Measurements from ENCODE around the gene ELF1. TPM values are rescaled to one million over a fixed set of nuclear protein-coding genes. Genes with fewer than 3 reads are reported as not detected.

ELF1 gene
- total RNA-seq, 3 donors from 2014 or later: 101 to 138 (median 104) TPM

GRCh38 chr13:41001695-41002094, 17.4 kb downstream of the ELF1 start:
- H3K4me3 ChIP-seq: no peak overlapping the region
- no peaks in the 10 kb centered on the region for H3K9me3 ChIP-seq
- H3K36me3 ChIP-seq: no peaks in the 10 kb centered on the region
- H3K27ac ChIP-seq: no peak overlapping the region
- no peaks in the 10 kb centered on the region for H3K4me1 ChIP-seq
- DNase-seq (ENCODE audit: low spot score in 2 of 2): no peak
- TF ChIP-seq POLR2A (IDR thresholded peaks at IDR 0.05): no peak
- TF ChIP-seq CTCF (IDR thresholded peaks at IDR 0.05): no peak
- no peaks in the 10 kb centered on the region for H3K27me3 ChIP-seq
- intact Hi-C loops (cut with DNase I; ENCODE audit: low total_unique reads): no loop called here

GRCh38 chr13:40999416-40999815, 19.7 kb downstream of the ELF1 start:
- no peak overlapping the region for H3K4me3 ChIP-seq
- TF ChIP-seq CTCF (IDR thresholded peaks at IDR 0.05): no peak
- TF ChIP-seq POLR2AphosphoS5 (IDR thresholded peaks at IDR 0.05): no peak
- no peak for TF ChIP-seq POLR2A (IDR thresholded peaks at IDR 0.05)
- no peaks in the 10 kb centered on the region for H3K36me3 ChIP-seq
- no peak overlapping the region for H3K27ac ChIP-seq
- no peaks in the 10 kb centered on the region for H3K4me1 ChIP-seq
- no peaks in the 10 kb centered on the region for H3K27me3 ChIP-seq
- no peaks in the 10 kb centered on the region for H3K9me3 ChIP-seq
- intact Hi-C loops (cut with DNase I; ENCODE audit: low total_unique reads): no loop called here
- DNase-seq (ENCODE audit: low spot score in 2 of 2): no peak

- intact Hi-C loops (cut with DNase I; ENCODE audit: low total_unique reads): no loop called here
- Histone ChIP-seq H3K27me3 (no peaks in the 10 kb centered on the region), H3K4me1 (peaks cover 0 to 8% of the 10 kb centered on the region in 2 donors), H3K36me3 (no peaks in the 10 kb centered on the region), H3K27ac (no peak overlapping the region), H3K4me3 (no peak overlapping the region), H3K9me3 (no peaks in the 10 kb centered on the region)
- TF ChIP-seq POLR2AphosphoS5 (IDR thresholded peaks at IDR 0.05) (no peak), CTCF (IDR thresholded peaks at IDR 0.05) (no peak), POLR2A (IDR thresholded peaks at IDR 0.05) (no peak)
- no peak for DNase-seq (ENCODE audit: low spot score in 2 of 2)
These were observed 22.6 kb downstream of the ELF1 start for GRCh38 chr13:40996426-40997092.

- Histone ChIP-seq H3K27me3 (no peaks in the 10 kb centered on the region), H3K36me3 (no peaks in the 10 kb centered on the region), H3K4me1 (peaks cover 0 to 8% of the 10 kb centered on the region in 2 donors), H3K4me3 (no peak overlapping the region), H3K27ac (no peak overlapping the region), H3K9me3 (no peaks in the 10 kb centered on the region)
- intact Hi-C loops (cut with DNase I; ENCODE audit: low total_unique reads): no loop called here
- TF ChIP-seq POLR2A (IDR thresholded peaks at IDR 0.05) (no peak), POLR2AphosphoS5 (IDR thresholded peaks at IDR 0.05) (no peak), CTCF (IDR thresholded peaks at IDR 0.05) (no peak)
- DNase-seq (ENCODE audit: low spot score in 2 of 2): no peak
These were observed 23.1 kb downstream of the ELF1 start for GRCh38 chr13:40995997-40996396.

- H3K27me3 ChIP-seq: no peaks in the 10 kb centered on the region
- no peaks in the 10 kb centered on the region for H3K36me3 ChIP-seq
- no peak for DNase-seq (ENCODE audit: low spot score in 2 of 2)
- H3K27ac ChIP-seq: peak overlapping the region; percentile 81 to 84
- intact Hi-C loops (cut with DNase I; ENCODE audit: low total_unique reads): no loop called here
- H3K9me3 ChIP-seq: no peaks in the 10 kb centered on the region
- TF ChIP-seq CTCF (IDR thresholded peaks at IDR 0.05) (no peak), POLR2AphosphoS5 (IDR thresholded peaks at IDR 0.05) (no peak), POLR2A (IDR thresholded peaks at IDR 0.05) (no peak)
- peaks cover 0 to 8% of the 10 kb centered on the region in 2 donors for H3K4me1 ChIP-seq
- H3K4me3 ChIP-seq: peak overlapping the region in 1 of 3 donors; percentile 2
These were observed 24.4 kb downstream of the ELF1 start for GRCh38 chr13:40994581-40995230.
